ENCODE measurements around the gene EMC1.

Gene EMC1

DNA sequence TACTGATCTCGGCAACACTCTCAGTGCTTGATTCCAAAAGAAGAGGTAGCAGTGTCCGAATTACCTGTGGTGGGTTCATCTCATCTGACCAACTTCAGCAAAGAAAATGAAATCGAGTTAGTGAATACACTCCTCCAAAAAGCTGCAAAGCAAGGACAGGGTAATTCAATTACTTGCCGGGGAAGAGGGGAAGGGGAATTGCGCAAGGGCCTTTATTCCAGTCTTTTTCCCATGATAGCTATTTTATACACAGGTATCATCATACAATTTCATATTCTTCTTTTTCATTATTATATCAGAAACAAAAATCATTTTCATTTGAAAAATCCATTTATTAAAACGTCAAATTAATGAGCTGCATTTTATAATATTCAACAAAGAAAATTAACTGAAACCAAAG, 84.2 kb downstream of the EMC1 start:
- peaks cover 32% of the 10 kb centered on the region for H3K36me3 ChIP-seq (ENCODE audit: control insufficient read depth, insufficient read depth, low read length)
- H3K27me3 ChIP-seq (replicated peaks; ENCODE audit: control insufficient read depth, insufficient read depth, low read length): no peaks in the 10 kb centered on the region
- no peak for DNase-seq (ENCODE audit: extremely low read depth, insufficient read length)
- no peak overlapping the region for H3K4me3 ChIP-seq (replicated peaks; ENCODE audit: low read depth, low read length)
- TF ChIP-seq, protein P1, sequence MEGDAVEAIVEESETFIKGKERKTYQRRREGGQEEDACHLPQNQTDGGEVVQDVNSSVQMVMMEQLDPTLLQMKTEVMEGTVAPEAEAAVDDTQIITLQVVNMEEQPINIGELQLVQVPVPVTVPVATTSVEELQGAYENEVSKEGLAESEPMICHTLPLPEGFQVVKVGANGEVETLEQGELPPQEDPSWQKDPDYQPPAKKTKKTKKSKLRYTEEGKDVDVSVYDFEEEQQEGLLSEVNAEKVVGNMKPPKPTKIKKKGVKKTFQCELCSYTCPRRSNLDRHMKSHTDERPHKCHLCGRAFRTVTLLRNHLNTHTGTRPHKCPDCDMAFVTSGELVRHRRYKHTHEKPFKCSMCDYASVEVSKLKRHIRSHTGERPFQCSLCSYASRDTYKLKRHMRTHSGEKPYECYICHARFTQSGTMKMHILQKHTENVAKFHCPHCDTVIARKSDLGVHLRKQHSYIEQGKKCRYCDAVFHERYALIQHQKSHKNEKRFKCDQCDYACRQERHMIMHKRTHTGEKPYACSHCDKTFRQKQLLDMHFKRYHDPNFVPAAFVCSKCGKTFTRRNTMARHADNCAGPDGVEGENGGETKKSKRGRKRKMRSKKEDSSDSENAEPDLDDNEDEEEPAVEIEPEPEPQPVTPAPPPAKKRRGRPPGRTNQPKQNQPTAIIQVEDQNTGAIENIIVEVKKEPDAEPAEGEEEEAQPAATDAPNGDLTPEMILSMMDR (IDR thresholded peaks at IDR 0.05; ENCODE audit: insufficient read depth, low read length, poor library complexity, severe bottlenecking): no peak

DNA sequence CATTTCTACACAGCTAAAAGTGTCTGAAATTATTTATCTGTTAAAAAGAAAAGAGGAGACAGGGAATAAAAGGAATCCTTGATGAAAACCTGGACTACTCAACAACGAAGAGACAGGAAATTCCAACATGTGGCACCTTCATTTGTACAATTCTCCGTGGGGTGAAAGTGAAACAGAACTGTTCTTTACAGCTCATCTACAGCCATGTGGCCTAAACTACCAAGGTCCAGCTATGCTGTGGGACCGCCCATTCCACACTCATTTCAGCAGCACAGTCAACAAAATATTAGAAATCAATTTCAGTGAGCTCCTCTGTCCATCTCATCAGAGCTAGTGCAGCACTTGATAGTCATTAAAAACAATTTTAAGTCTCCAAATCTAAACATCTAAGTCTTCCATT, 85.3 kb downstream of the EMC1 start:
- Histone ChIP-seq H3K4me3 (replicated peaks; ENCODE audit: low read depth, low read length) (no peak overlapping the region), H3K36me3 (ENCODE audit: control insufficient read depth, insufficient read depth, low read length) (peaks cover 35% of the 10 kb centered on the region), H3K27me3 (replicated peaks; ENCODE audit: control insufficient read depth, insufficient read depth, low read length) (no peaks in the 10 kb centered on the region)
- TF ChIP-seq, protein P1 (IDR thresholded peaks at IDR 0.05; ENCODE audit: insufficient read depth, low read length, poor library complexity, severe bottlenecking): no peak
- no peak for DNase-seq (ENCODE audit: extremely low read depth, insufficient read length)
